ENCODE measurements around the gene ARL11. TPM values are rescaled to one million over a fixed set of nuclear protein-coding genes. Genes with fewer than 3 reads are reported as not detected.

Gene ARL11
- total RNA-seq, 3 donors from 2014 or later: 1.3 to 2.3 (median 2.0) TPM

DNA sequence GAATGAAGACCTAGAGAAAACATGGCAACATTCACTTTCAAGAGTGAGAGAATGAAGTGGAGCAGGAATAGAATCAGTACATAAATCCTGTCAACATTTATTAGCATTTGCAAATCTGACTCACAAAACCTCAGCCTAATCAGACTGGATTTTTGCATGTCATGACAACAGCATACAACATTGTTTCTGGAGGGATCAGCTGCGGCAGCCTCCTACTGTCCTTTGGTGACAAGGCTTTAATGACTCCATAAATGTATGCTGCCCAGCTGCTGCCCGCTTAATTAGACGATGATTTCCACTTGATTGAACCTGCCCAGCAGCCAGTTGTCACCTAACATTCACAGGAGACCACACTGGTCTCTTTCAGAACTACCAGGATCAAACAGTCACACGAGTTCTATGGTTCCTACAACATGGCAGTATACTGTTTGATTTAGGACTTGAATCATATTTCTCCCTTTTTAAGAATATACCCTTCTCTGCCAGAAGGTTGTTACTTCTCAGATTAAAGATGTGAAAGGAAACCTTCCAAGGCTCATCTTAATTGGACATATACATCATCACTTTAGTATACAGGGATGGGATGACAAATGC lies 53.6 kb downstream of the ARL11 start:
- H3K36me3 ChIP-seq (ENCODE audit: low read depth): no peaks in the 10 kb centered on the region
- intact Hi-C loops (cut with DNase I, micrococcal nuclease): no loop called here
- no peak overlapping the region for H3K4me3 ChIP-seq
- DNase-seq (no peak), ATAC-seq (no peak)
- no peaks in the 10 kb centered on the region for H3K4me1 ChIP-seq (ENCODE audit: low read depth)
- TF ChIP-seq, protein P1, sequence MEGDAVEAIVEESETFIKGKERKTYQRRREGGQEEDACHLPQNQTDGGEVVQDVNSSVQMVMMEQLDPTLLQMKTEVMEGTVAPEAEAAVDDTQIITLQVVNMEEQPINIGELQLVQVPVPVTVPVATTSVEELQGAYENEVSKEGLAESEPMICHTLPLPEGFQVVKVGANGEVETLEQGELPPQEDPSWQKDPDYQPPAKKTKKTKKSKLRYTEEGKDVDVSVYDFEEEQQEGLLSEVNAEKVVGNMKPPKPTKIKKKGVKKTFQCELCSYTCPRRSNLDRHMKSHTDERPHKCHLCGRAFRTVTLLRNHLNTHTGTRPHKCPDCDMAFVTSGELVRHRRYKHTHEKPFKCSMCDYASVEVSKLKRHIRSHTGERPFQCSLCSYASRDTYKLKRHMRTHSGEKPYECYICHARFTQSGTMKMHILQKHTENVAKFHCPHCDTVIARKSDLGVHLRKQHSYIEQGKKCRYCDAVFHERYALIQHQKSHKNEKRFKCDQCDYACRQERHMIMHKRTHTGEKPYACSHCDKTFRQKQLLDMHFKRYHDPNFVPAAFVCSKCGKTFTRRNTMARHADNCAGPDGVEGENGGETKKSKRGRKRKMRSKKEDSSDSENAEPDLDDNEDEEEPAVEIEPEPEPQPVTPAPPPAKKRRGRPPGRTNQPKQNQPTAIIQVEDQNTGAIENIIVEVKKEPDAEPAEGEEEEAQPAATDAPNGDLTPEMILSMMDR (IDR thresholded peaks at IDR 0.05): no peak
- H3K9me3 ChIP-seq: no peaks in the 10 kb centered on the region

Other genes starting within 250 kb of the ARL11 start
- 10 to 100 TPM in 1 of 3 donors, 1 to 10 TPM in 2; 8.5 to 87.2 (median 9.6) TPM for gene CAB39L, start 184.4 kb upstream of the ARL11 start, total RNA-seq
- gene SETDB2, start 184.2 kb upstream of the ARL11 start, total RNA-seq: 10 to 100 TPM; 10.6 to 13.7 (median 11.7) TPM
- gene PHF11, start 132.6 kb upstream of the ARL11 start, total RNA-seq: 10 to 100 TPM; 30.2 to 39.9 (median 35.8) TPM
- gene RCBTB1, start 42.9 kb upstream of the ARL11 start, total RNA-seq: 10 to 100 TPM in 1 of 3 donors, 1 to 10 TPM in 2; 5.3 to 11.7 (median 6.7) TPM
- 10 to 100 TPM; 33.6 to 36.8 (median 34.0) TPM for gene EBPL, start 63.0 kb downstream of the ARL11 start, total RNA-seq
- gene KPNA3, start 164.2 kb downstream of the ARL11 start, total RNA-seq: 10 to 100 TPM; 20.0 to 45.6 (median 24.6) TPM

Measured in mucosa of descending colon (tissue), 3 donors.